Natural killer cell (primary cell): ENCODE data around the gene LRRC3C. TPM values are rescaled to one million over a fixed set of nuclear protein-coding genes. Genes with fewer than 3 reads are reported as not detected.

ENCODE experiments used
- ATAC-seq, 3 donors: fragments of 150-1000 bp in 2 of 3; fragments of 200-7000 bp in 1 of 3; cut with Tn5 transposase; 1 replicate in 1 of 3; 2 replicates in 2 of 3; pipeline ENCODE4 v1.10.0; 2021; ENCODE audit warnings: mild to moderate bottlenecking in 2 of 3, moderate library complexity in 2 of 3
- DNase-seq, 2 donors: peaks; one replicate each; pipeline versions ENCODE4 v3.0.0 to v3.0.0-alpha.2; 2013 to 2021; ENCODE audit warnings: mixed read lengths in 1 of 2
- H3K27ac ChIP-seq: one replicate; pipeline ENCODE4 v1.5.1; 2013; ENCODE audit warnings: mild to moderate bottlenecking, low read length
- H3K27me3 ChIP-seq: one replicate; pipeline ENCODE4 v1.6.1; 2013; ENCODE audit warnings: low read length; ENCODE audit not compliant: control insufficient read depth, insufficient read depth
- H3K36me3 ChIP-seq: one replicate; pipeline ENCODE4 v1.6.1; 2013; ENCODE audit warnings: low read length; ENCODE audit not compliant: control insufficient read depth, insufficient read depth
- H3K4me1 ChIP-seq: one replicate; pipeline ENCODE4 v1.6.1; 2013; ENCODE audit warnings: low read length; ENCODE audit not compliant: control insufficient read depth, insufficient read depth
- H3K4me3 ChIP-seq: one replicate; pipeline ENCODE4 v1.5.1; 2013; ENCODE audit warnings: low read length
- H3K9me3 ChIP-seq: one replicate; pipeline ENCODE4 v1.6.1; 2013; ENCODE audit warnings: low read length; ENCODE audit not compliant: control insufficient read depth, insufficient read depth
- H3K27ac Mint-ChIP-seq, 2 donors: one replicate each; pipeline ENCODE4 v1.8.0; 2022; ENCODE audit warnings: mild to moderate bottlenecking in 2 of 2, mixed read lengths in 2 of 2, moderate library complexity in 1 of 2
- H3K27me3 Mint-ChIP-seq, 2 donors: one replicate each; pipeline ENCODE4 v1.8.0; 2022; ENCODE audit warnings: low read depth in 2 of 2, mixed read lengths in 2 of 2
- H3K36me3 Mint-ChIP-seq: one replicate; pipeline ENCODE4 v1.8.0; 2022; ENCODE audit warnings: mixed read lengths
- H3K4me1 Mint-ChIP-seq, 2 donors: one replicate each; pipeline ENCODE4 v1.8.0; 2022; ENCODE audit warnings: mixed read lengths in 2 of 2
- H3K4me3 Mint-ChIP-seq: one replicate; pipeline ENCODE4 v1.8.0; 2022; ENCODE audit warnings: mild to moderate bottlenecking, moderate library complexity, mixed read lengths
- H3K9me3 Mint-ChIP-seq, 2 donors: one replicate each; pipeline ENCODE4 v1.8.0; 2022; ENCODE audit warnings: mixed read lengths in 2 of 2
- WGBS: methylation state at CpG from one replicate; pipeline ENCODE4 v1.1.7; 2013; ENCODE audit warnings: missing lambda C conversion rate; ENCODE audit not compliant: insufficient coverage; 5-methylcytosine and 5-hydroxymethylcytosine counted together
- intact Hi-C: fragments of 100-400 bp; cut with micrococcal nuclease; formaldehyde crosslinking; loops from one replicate; pipeline ENCODE4 v1.14.2; 2022
- total RNA-seq, 4 donors: library from RNA; stranded (reverse); fragments of 120-200 nt in 1 of 4; gene quantifications; one replicate each; pipeline versions ENCODE4 v1.2.3 to v1.2.4, GENCODE V29; 2013 to 2022
- TF ChIP-seq, protein P1 (sequence below): fragments of 200-600 bp; IDR thresholded peaks from one replicate; pipeline ENCODE4 v1.8.0; 2022; ENCODE audit warnings: antibody characterized with exemption

The LRRC3C gene
- total RNA-seq, 3 donors from 2014 or later (not counting 1 experiment from before 2014, with no cell fraction given): not detected

DNA sequence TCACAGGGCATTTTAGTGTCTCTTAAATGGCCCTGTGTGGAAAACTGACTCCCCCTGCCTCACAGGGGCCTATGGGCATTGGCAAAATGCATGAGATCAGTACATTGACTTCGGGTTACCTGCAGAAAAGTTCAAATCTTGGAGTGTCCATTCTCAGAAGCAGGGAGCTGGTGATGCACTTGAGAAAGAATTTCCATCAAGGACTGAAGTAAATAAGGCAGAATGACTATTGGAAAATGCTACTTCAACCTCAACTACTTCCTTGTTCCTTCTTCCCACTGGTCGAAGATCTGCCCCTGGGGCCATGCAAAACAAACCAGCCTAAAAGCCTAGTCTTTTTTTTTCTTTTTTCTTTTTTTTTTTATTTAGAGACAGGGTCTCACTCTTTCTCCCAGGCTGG is 21.5 kb downstream of the LRRC3C start:
- WGBS: 79% methylated on average over 2 of the region's 2 CpGs
- TF ChIP-seq, protein P1, sequence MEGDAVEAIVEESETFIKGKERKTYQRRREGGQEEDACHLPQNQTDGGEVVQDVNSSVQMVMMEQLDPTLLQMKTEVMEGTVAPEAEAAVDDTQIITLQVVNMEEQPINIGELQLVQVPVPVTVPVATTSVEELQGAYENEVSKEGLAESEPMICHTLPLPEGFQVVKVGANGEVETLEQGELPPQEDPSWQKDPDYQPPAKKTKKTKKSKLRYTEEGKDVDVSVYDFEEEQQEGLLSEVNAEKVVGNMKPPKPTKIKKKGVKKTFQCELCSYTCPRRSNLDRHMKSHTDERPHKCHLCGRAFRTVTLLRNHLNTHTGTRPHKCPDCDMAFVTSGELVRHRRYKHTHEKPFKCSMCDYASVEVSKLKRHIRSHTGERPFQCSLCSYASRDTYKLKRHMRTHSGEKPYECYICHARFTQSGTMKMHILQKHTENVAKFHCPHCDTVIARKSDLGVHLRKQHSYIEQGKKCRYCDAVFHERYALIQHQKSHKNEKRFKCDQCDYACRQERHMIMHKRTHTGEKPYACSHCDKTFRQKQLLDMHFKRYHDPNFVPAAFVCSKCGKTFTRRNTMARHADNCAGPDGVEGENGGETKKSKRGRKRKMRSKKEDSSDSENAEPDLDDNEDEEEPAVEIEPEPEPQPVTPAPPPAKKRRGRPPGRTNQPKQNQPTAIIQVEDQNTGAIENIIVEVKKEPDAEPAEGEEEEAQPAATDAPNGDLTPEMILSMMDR: no peak
- no peak overlapping the region for H3K27ac Mint-ChIP-seq
- no peaks in the 10 kb centered on the region for H3K27me3 ChIP-seq
- H3K4me1 ChIP-seq: peaks cover 18% of the 10 kb centered on the region
- H3K36me3 Mint-ChIP-seq: no peaks in the 10 kb centered on the region
- no peak overlapping the region for H3K4me3 ChIP-seq
- ATAC-seq (no peak), DNase-seq (no peak)
- H3K9me3 Mint-ChIP-seq: no peaks in the 10 kb centered on the region
- no peaks in the 10 kb centered on the region for H3K36me3 ChIP-seq
- no peak overlapping the region for H3K27ac ChIP-seq
- intact Hi-C loops: no loop called here
- no peaks in the 10 kb centered on the region for H3K27me3 Mint-ChIP-seq
- no peak overlapping the region for H3K4me3 Mint-ChIP-seq
- H3K4me1 Mint-ChIP-seq: peaks cover 0 to 5% of the 10 kb centered on the region in 2 donors
- H3K9me3 ChIP-seq: no peaks in the 10 kb centered on the region

DNA sequence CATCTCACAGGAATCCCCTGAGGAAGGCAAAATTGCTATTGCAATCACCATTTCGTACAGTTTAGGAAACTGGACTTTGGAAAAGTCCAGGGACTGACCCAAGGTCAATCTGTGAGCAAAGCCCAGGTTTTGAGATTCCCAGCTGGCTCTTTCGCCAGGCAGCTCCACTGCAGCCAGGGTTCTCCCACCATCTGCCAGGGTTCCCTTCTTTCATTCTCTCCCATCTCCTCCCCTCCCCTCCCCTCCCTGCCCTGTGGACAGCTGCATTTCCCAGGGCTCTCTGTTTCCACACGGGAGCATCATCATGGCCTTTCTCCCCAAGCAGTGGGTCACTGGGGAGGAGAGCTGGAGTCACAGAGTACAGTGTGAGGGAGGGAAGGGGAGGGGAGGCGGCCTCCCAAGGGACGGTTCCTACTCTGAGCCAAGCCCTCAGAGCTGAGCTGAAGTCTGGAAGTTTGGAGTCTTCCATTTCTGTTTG is 23.4 kb downstream of the LRRC3C start:
- Mint-ChIP-seq H3K27me3 (no peaks in the 10 kb centered on the region), H3K4me3 (no peak overlapping the region), H3K4me1 (peaks cover 0 to 5% of the 10 kb centered on the region in 2 donors), H3K27ac (no peak overlapping the region), H3K9me3 (no peaks in the 10 kb centered on the region), H3K36me3 (no peaks in the 10 kb centered on the region)
- H3K27me3 ChIP-seq: no peaks in the 10 kb centered on the region
- no peak overlapping the region for H3K27ac ChIP-seq
- H3K4me3 ChIP-seq: no peak overlapping the region
- ATAC-seq: no peak
- no peak for DNase-seq
- H3K4me1 ChIP-seq: peaks cover 18% of the 10 kb centered on the region
- TF ChIP-seq, protein P1: no peak
- intact Hi-C loops: no loop called here
- no peaks in the 10 kb centered on the region for H3K9me3 ChIP-seq
- 82% methylated on average over 5 of the region's 5 CpGs for WGBS
- H3K36me3 ChIP-seq: no peaks in the 10 kb centered on the region

DNA sequence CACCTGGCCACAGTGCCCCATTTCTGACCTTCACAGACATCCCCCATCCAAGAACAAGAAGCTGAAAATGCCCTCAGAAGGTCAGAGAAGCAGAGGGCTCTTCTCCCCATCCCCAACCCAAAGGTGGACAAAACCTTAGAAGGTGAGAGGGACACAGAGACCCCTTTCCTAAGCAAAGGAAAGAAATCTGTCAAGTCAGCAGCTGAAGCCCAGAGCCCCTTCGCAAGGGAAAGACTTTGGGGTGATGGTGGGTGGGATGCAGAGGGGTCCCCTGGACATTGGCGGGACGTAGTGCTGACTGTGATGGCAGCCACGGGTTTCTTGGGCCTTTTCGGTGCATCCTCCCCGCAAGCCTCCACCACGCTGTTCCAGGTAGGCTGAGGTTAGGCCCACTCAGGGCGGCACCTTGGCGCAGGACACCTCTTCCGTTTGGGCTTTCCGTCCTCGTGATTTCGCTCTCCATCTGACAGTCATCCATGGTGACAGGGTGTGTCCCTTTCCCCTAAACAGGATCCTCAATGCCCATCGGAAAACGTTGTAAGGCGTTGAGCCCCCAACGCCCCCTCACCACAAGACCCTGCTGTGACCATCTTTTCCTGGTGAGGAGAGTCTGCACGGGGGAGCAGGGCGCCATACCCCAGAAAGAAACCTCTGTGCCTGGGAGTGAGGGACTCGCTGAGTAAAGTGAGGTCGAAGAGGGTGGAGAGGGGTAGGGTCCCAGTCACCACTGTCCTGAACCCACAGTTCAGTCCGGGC is 24.6 kb downstream of the LRRC3C start:
- no peaks in the 10 kb centered on the region for H3K9me3 ChIP-seq
- H3K4me3 ChIP-seq: peak overlapping the region; percentile 46
- no peaks in the 10 kb centered on the region for H3K27me3 ChIP-seq
- intact Hi-C loops: no loop called here
- Mint-ChIP-seq H3K27ac (peak overlapping the region in 1 of 2 donors; percentile 58), H3K27me3 (no peaks in the 10 kb centered on the region), H3K4me1 (peaks cover 0 to 5% of the 10 kb centered on the region in 2 donors), H3K4me3 (peak overlapping the region; percentile 61), H3K9me3 (no peaks in the 10 kb centered on the region), H3K36me3 (no peaks in the 10 kb centered on the region)
- no peaks in the 10 kb centered on the region for H3K36me3 ChIP-seq
- 71% methylated on average over 22 of the region's 22 CpGs for WGBS
- TF ChIP-seq, protein P1: no peak
- peak overlapping the region; percentile 56 for H3K27ac ChIP-seq
- H3K4me1 ChIP-seq: peaks cover 18% of the 10 kb centered on the region
- no peak for ATAC-seq
- no peak for DNase-seq
